Aorta (tissue), 5 donors: ENCODE data around the gene REEP2. TPM values are rescaled to one million over a fixed set of nuclear protein-coding genes. Genes with fewer than 3 reads are reported as not detected.

Experiments used
- ATAC-seq: fragments of 200-7000 bp; cut with Tn5 transposase; one replicate; pipeline ENCODE4 v1.9.1; 2022; ENCODE audit warnings: moderate library complexity; ENCODE audit not compliant: low FRiP score
- DNase-seq, 2 donors: peaks; one replicate each; pipeline ENCODE4 v3.0.0-alpha.2; 2020
- H3K27ac ChIP-seq, 2 donors: one replicate each; pipeline ENCODE4 v1.5.1; 2013; ENCODE audit warnings: low read length in 2 of 2, mild to moderate bottlenecking in 2 of 2, moderate library complexity in 2 of 2, control low read depth in 1 of 2, inconsistent platforms in 1 of 2, low read depth in 1 of 2
- H3K27me3 ChIP-seq, 2 donors: one replicate each; pipeline ENCODE4 v1.6.1; 2013; ENCODE audit warnings: control low read depth in 1 of 2, low read length in 1 of 2, mild to moderate bottlenecking in 1 of 2, moderate library complexity in 1 of 2; ENCODE audit not compliant: insufficient read depth in 2 of 2, control insufficient read depth in 1 of 2
- H3K36me3 ChIP-seq, 2 donors: one replicate each; pipeline ENCODE4 v1.6.1; 2013; ENCODE audit warnings: control low read depth in 1 of 2, low read length in 1 of 2, mild to moderate bottlenecking in 1 of 2; ENCODE audit not compliant: insufficient read depth in 2 of 2, control insufficient read depth in 1 of 2
- H3K4me1 ChIP-seq, 2 donors: one replicate each; pipeline ENCODE4 v1.6.1; 2013; ENCODE audit warnings: low read length in 2 of 2, control low read depth in 1 of 2, mild to moderate bottlenecking in 1 of 2, moderate library complexity in 1 of 2; ENCODE audit not compliant: insufficient read depth in 2 of 2, control insufficient read depth in 1 of 2
- H3K4me3 ChIP-seq, 2 donors: one replicate each; pipeline ENCODE4 v1.5.1; 2013; ENCODE audit warnings: low read length in 2 of 2, control low read depth in 1 of 2, mild to moderate bottlenecking in 1 of 2
- H3K9me3 ChIP-seq: one replicate; pipeline ENCODE4 v1.6.1; 2013; ENCODE audit warnings: mild to moderate bottlenecking, low read length; ENCODE audit not compliant: control insufficient read depth
- WGBS, 2 donors: extraction: QIAGEN DNeasy Blood & Tissue Kit; methylation state at CpG; one replicate each; pipeline ENCODE4 v1.1.7; 2013; 5-methylcytosine and 5-hydroxymethylcytosine counted together
- intact Hi-C, 2 donors: fragments of 100-400 bp; cut with DNase I; formaldehyde crosslinking; loops; one replicate each; pipeline versions ENCODE4 v1.14.2 to v1.15.0; 2022
- polyA plus RNA-seq, 2 donors: library from polyadenylated mRNA; stranded (reverse); fragments of 200-250 nt; gene quantifications; one replicate each; pipeline ENCODE4 v1.2.3, GENCODE V29; 2013
- total RNA-seq, 2 donors: library from RNA; stranded (reverse); fragmentation: NEBNext Ultra II Directional; extraction: Animal tissue kit (Norgen Biotek cat#: 25700); gene quantifications; one replicate each; pipeline ENCODE4 v1.2.1, GENCODE V29; 2021
- donor health status: healthy with polysubstance abuse.
- donor health status: Bipolar disorder and iron deficiency.
- donor health status: DM: no; HTN: no; CAD: no.
- donor health status: DM: no; HTN: no; CAD: no.
- donor health status: DM: yes; HTN: yes; CAD: no.

Gene REEP2
- total and polyA plus RNA-seq, 4 donors = 6.4 to 21.9 (median 12.9) TPM

- Histone ChIP-seq H3K9me3 (no peaks in the 10 kb centered on the region), H3K4me3 (no peak overlapping the region), H3K4me1 (no peaks in the 10 kb centered on the region), H3K27me3 (no peaks in the 10 kb centered on the region), H3K27ac (no peak overlapping the region), H3K36me3 (peaks cover 11 to 23% of the 10 kb centered on the region in 2 donors)
- ATAC-seq (no peak), DNase-seq (no peak)
- intact Hi-C loops = no loop called here
- WGBS, 2 donors = 99 to 100% methylated on average over 1 of the region's 1 CpG
Measured at GRCh38 chr5:138425079-138425478, 13.8 kb upstream of the REEP2 start.

DNA sequence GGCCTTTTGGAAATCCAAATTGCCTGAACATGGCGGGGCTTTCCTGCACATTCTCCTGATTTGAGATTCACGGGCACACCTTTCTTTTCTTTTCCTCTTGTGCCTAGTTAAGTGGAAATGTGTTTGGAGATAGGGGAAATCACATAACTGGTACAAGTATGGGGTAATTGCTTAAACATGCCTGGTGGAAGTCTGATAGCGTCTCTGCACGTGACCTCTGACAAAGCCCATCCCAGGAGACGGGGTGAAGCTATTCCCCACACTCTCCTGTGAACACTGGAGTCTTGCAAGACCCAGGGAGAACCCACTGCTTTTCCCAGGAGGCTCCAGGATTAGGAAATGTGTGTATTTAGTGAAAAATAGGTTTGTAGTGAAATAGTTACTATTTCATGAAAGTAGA, 2.9 kb upstream of the REEP2 start:
- no peaks in the 10 kb centered on the region for H3K27me3 ChIP-seq
- no peak overlapping the region for H3K27ac ChIP-seq
- no peaks in the 10 kb centered on the region for H3K4me1 ChIP-seq
- ATAC-seq = no peak
- peaks cover 9 to 13% of the 10 kb centered on the region in 2 donors for H3K36me3 ChIP-seq
- H3K4me3 ChIP-seq = no peak overlapping the region
- WGBS, 2 donors = 61 to 64% methylated on average over 5 of the region's 5 CpGs
- no peaks in the 10 kb centered on the region for H3K9me3 ChIP-seq
- intact Hi-C loops = no loop called here
- DNase-seq = no peak

- H3K4me3 ChIP-seq = peak overlapping the region; percentile 5 to 56
- DNase-seq (no peak), ATAC-seq (no peak)
- no peak overlapping the region for H3K27ac ChIP-seq
- H3K36me3 ChIP-seq = peaks cover 4 to 7% of the 10 kb centered on the region in 2 donors
- no peaks in the 10 kb centered on the region for H3K27me3 ChIP-seq
- WGBS, 2 donors = 77 to 79% methylated on average over 11 of the region's 11 CpGs
- no peaks in the 10 kb centered on the region for H3K9me3 ChIP-seq
- H3K4me1 ChIP-seq = no peaks in the 10 kb centered on the region
- intact Hi-C loops = no loop called here
Measured at GRCh38 chr5:138438003-138438723, 694 bp upstream of the REEP2 start.

GRCh38 chr5:138439477-138440158, 761 bp downstream of the REEP2 start:
- no peaks in the 10 kb centered on the region for H3K9me3 ChIP-seq
- H3K27me3 ChIP-seq = no peaks in the 10 kb centered on the region
- DNase-seq (no peak), ATAC-seq (peak; percentile 34)
- intact Hi-C loops = no loop called here
- H3K4me3 ChIP-seq = peak overlapping the region; percentile 5 to 56
- WGBS, 2 donors = 26 to 28% methylated on average over 19 to 20 of the region's 20 CpGs
- no peak overlapping the region for H3K27ac ChIP-seq
- H3K36me3 ChIP-seq = peaks cover 4 to 7% of the 10 kb centered on the region in 2 donors
- no peaks in the 10 kb centered on the region for H3K4me1 ChIP-seq

GRCh38 chr5:138440159-138441073, 1.6 kb downstream of the REEP2 start:
- Histone ChIP-seq H3K4me1 (no peaks in the 10 kb centered on the region), H3K27ac (no peak overlapping the region), H3K27me3 (no peaks in the 10 kb centered on the region), H3K4me3 (no peak overlapping the region), H3K9me3 (no peaks in the 10 kb centered on the region), H3K36me3 (peaks cover under 1 to 4% of the 10 kb centered on the region in 2 donors)
- DNase-seq = no peak
- intact Hi-C loops = no loop called here
- 87 to 90% methylated on average over 17 of the region's 17 CpGs for WGBS, 2 donors
- ATAC-seq = no peak

GRCh38 chr5:138441221-138441620, 2.4 kb downstream of the REEP2 start:
- Histone ChIP-seq H3K4me3 (no peak overlapping the region), H3K27ac (no peak overlapping the region)
- ATAC-seq = no peak

GRCh38 chr5:138444078-138444773, 5.4 kb downstream of the REEP2 start:
- WGBS, 2 donors = 86 to 92% methylated on average over 13 of the region's 13 CpGs
- ATAC-seq = no peak
- Histone ChIP-seq H3K27ac (no peak overlapping the region), H3K36me3 (no peaks in the 10 kb centered on the region), H3K4me1 (no peaks in the 10 kb centered on the region), H3K4me3 (no peak overlapping the region), H3K27me3 (no peaks in the 10 kb centered on the region), H3K9me3 (no peaks in the 10 kb centered on the region)
- intact Hi-C loops = no loop called here
- DNase-seq = no peak

More at GRCh38 chr5:138441221-138441620, 2.4 kb downstream of the REEP2 start:
- Histone ChIP-seq H3K4me1 (no peaks in the 10 kb centered on the region), H3K36me3 (no peaks in the 10 kb centered on the region), H3K9me3 (no peaks in the 10 kb centered on the region), H3K27me3 (no peaks in the 10 kb centered on the region)
- WGBS, 2 donors = 85 to 93% methylated on average over 9 of the region's 9 CpGs
- intact Hi-C loops = no loop called here
- no peak for DNase-seq
